Measurements from ENCODE around the gene EIF4G2.

EIF4G2 gene

DNA sequence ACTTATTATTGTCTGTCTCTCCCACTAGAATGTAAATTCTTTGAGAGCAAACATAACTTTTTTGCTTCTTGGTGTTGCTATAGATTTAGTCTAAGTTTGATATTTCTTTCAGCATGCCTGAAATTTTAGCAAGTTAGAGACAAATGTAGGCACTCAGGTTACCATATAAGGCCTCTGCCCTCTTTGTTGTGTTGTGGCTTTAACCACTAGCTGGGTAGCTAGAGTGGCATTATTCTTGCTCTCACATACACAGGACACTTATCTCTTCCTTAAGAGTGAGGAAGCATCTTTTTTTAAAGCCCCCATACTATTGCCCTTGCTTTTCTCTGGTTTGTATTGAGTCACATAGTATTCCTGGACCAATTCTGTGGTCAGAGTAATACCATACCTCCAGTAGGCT lies 37.9 kb upstream of the EIF4G2 start:
- Histone ChIP-seq H4K20me1 (ENCODE audit: insufficient read depth, low read length) (no peaks in the 10 kb centered on the region), H3K4me2 (ENCODE audit: low read length) (no peak overlapping the region), H3K36me3 (ENCODE audit: insufficient read depth, low read length) (peaks cover 6% of the 10 kb centered on the region), H3K9me3 (ENCODE audit: low read length) (no peaks in the 10 kb centered on the region), H3K27ac (ENCODE audit: low read depth, low read length, poor library complexity, severe bottlenecking) (no peak overlapping the region), H3K27me3 (ENCODE audit: insufficient read depth, low read length) (no peaks in the 10 kb centered on the region), H3F3A (ENCODE audit: insufficient read depth, low read length) (no peaks in the 10 kb centered on the region), H3K9ac (ENCODE audit: low read length) (no peak overlapping the region), H3K4me1 (ENCODE audit: insufficient read depth, low read length, severe bottlenecking) (no peaks in the 10 kb centered on the region), H3K9me2 (ENCODE audit: low read depth, low read length) (no peaks in the 10 kb centered on the region), H3K4me3 (ENCODE audit: low read depth, low read length, poor library complexity, severe bottlenecking) (no peak overlapping the region), H3K79me2 (ENCODE audit: insufficient read depth, low read length) (no peaks in the 10 kb centered on the region), H2AFZ (ENCODE audit: low read length) (no peak overlapping the region)
- no peak for TF ChIP-seq EZH2 (IDR thresholded peaks at IDR 0.05; ENCODE audit: borderline replicate concordance, low read length)
- TF ChIP-seq, protein P1, sequence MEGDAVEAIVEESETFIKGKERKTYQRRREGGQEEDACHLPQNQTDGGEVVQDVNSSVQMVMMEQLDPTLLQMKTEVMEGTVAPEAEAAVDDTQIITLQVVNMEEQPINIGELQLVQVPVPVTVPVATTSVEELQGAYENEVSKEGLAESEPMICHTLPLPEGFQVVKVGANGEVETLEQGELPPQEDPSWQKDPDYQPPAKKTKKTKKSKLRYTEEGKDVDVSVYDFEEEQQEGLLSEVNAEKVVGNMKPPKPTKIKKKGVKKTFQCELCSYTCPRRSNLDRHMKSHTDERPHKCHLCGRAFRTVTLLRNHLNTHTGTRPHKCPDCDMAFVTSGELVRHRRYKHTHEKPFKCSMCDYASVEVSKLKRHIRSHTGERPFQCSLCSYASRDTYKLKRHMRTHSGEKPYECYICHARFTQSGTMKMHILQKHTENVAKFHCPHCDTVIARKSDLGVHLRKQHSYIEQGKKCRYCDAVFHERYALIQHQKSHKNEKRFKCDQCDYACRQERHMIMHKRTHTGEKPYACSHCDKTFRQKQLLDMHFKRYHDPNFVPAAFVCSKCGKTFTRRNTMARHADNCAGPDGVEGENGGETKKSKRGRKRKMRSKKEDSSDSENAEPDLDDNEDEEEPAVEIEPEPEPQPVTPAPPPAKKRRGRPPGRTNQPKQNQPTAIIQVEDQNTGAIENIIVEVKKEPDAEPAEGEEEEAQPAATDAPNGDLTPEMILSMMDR (IDR thresholded peaks at IDR 0.05; ENCODE audit: low read length) = no peak

DNA sequence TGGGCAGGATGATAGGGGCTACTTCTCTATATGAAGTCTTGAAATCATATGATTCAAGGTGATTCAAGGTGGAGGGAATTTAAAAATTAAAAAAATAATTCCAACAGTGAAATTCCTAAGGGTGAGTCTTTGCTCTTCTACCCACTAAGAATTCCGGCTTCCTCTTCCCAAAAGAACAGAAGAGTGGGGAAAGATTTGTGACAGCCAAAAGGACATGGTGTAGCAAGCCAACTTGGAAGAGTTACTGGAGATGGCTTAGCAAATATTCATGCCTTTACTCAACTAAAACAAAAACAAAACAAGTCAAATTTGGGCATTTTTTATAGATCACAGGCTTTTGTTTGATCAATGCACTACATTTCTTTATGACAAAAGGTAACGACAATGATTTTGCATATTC lies 36.9 kb upstream of the EIF4G2 start:
- no peak overlapping the region for H3K27ac ChIP-seq (ENCODE audit: low read depth, low read length, poor library complexity, severe bottlenecking)
- H3K4me1 ChIP-seq (ENCODE audit: insufficient read depth, low read length, severe bottlenecking) = no peaks in the 10 kb centered on the region
- no peaks in the 10 kb centered on the region for H3K36me3 ChIP-seq (ENCODE audit: insufficient read depth, low read length)
- TF ChIP-seq, protein P1 (IDR thresholded peaks at IDR 0.05; ENCODE audit: low read length) = no peak
- TF ChIP-seq EZH2 (IDR thresholded peaks at IDR 0.05; ENCODE audit: borderline replicate concordance, low read length) = no peak
- H3K9me3 ChIP-seq (ENCODE audit: low read length) = no peaks in the 10 kb centered on the region
- no peak overlapping the region for H3K9ac ChIP-seq (ENCODE audit: low read length)
- H3K4me3 ChIP-seq (ENCODE audit: low read depth, low read length, poor library complexity, severe bottlenecking) = no peak overlapping the region
- H3K4me2 ChIP-seq (ENCODE audit: low read length) = no peak overlapping the region
- no peaks in the 10 kb centered on the region for H3K9me2 ChIP-seq (ENCODE audit: low read depth, low read length)
- H3F3A ChIP-seq (ENCODE audit: insufficient read depth, low read length) = no peaks in the 10 kb centered on the region
- H3K79me2 ChIP-seq (ENCODE audit: insufficient read depth, low read length) = no peaks in the 10 kb centered on the region
- H4K20me1 ChIP-seq (ENCODE audit: insufficient read depth, low read length) = no peaks in the 10 kb centered on the region
- no peaks in the 10 kb centered on the region for H3K27me3 ChIP-seq (ENCODE audit: insufficient read depth, low read length)
- no peak overlapping the region for H2AFZ ChIP-seq (ENCODE audit: low read length)

DNA sequence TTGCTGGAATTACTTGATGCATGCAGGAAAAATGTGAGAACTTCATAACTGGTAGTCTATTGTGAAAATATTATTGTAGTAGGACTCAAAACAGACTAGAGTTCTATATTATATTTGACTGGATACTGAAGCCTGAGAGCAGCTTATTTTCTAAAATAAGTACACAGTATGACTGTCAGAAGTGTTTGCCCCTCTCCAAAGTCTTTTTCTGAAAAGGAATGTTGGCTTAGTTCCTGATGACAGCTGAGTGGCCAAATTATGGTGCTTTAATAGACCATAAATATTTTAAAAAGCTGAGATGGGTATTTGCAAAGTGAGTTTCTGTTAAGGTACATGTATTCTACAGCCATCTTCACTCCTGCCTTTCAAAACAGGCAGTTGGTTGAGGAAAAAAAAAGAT lies 36.1 kb upstream of the EIF4G2 start:
- Histone ChIP-seq H3K9ac (ENCODE audit: low read length) (no peak overlapping the region), H3K9me2 (ENCODE audit: low read depth, low read length) (no peaks in the 10 kb centered on the region), H2AFZ (ENCODE audit: low read length) (no peak overlapping the region), H3K36me3 (ENCODE audit: insufficient read depth, low read length) (no peaks in the 10 kb centered on the region), H3K27me3 (ENCODE audit: insufficient read depth, low read length) (no peaks in the 10 kb centered on the region), H3F3A (ENCODE audit: insufficient read depth, low read length) (no peaks in the 10 kb centered on the region), H3K9me3 (ENCODE audit: low read length) (no peaks in the 10 kb centered on the region), H4K20me1 (ENCODE audit: insufficient read depth, low read length) (no peaks in the 10 kb centered on the region), H3K4me2 (ENCODE audit: low read length) (no peak overlapping the region), H3K4me1 (ENCODE audit: insufficient read depth, low read length, severe bottlenecking) (no peaks in the 10 kb centered on the region), H3K27ac (ENCODE audit: low read depth, low read length, poor library complexity, severe bottlenecking) (no peak overlapping the region), H3K79me2 (ENCODE audit: insufficient read depth, low read length) (no peaks in the 10 kb centered on the region), H3K4me3 (ENCODE audit: low read depth, low read length, poor library complexity, severe bottlenecking) (no peak overlapping the region)
- TF ChIP-seq, protein P1 (IDR thresholded peaks at IDR 0.05; ENCODE audit: low read length) = no peak
- TF ChIP-seq EZH2 (IDR thresholded peaks at IDR 0.05; ENCODE audit: borderline replicate concordance, low read length) = no peak

Data from OCI-LY1 (cell line).